Right renal cortex interstitium (tissue), 3 donors: ENCODE results near the gene NSMCE1. TPM values are rescaled to one million over a fixed set of nuclear protein-coding genes. Genes with fewer than 3 reads are reported as not detected.

Experiments
- DNase-seq, 3 donors: peaks; one replicate each; pipeline ENCODE4 v3.0.0-alpha.2; 2013; ENCODE audit warnings: low read depth in 3 of 3, low spot score in 2 of 3
- polyA plus RNA-seq, 3 donors: library from polyadenylated mRNA; unstranded; fragments of 120-200 nt; gene quantifications; one replicate each; pipeline ENCODE4 v1.2.1, GENCODE V29; 2013; ENCODE audit not compliant: insufficient read length in 3 of 3

The NSMCE1 gene, protein sequence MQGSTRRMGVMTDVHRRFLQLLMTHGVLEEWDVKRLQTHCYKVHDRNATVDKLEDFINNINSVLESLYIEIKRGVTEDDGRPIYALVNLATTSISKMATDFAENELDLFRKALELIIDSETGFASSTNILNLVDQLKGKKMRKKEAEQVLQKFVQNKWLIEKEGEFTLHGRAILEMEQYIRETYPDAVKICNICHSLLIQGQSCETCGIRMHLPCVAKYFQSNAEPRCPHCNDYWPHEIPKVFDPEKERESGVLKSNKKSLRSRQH
- polyA plus RNA-seq: 10 to 100 TPM; 83.3 to 97.9 (median 94.8) TPM

DNA sequence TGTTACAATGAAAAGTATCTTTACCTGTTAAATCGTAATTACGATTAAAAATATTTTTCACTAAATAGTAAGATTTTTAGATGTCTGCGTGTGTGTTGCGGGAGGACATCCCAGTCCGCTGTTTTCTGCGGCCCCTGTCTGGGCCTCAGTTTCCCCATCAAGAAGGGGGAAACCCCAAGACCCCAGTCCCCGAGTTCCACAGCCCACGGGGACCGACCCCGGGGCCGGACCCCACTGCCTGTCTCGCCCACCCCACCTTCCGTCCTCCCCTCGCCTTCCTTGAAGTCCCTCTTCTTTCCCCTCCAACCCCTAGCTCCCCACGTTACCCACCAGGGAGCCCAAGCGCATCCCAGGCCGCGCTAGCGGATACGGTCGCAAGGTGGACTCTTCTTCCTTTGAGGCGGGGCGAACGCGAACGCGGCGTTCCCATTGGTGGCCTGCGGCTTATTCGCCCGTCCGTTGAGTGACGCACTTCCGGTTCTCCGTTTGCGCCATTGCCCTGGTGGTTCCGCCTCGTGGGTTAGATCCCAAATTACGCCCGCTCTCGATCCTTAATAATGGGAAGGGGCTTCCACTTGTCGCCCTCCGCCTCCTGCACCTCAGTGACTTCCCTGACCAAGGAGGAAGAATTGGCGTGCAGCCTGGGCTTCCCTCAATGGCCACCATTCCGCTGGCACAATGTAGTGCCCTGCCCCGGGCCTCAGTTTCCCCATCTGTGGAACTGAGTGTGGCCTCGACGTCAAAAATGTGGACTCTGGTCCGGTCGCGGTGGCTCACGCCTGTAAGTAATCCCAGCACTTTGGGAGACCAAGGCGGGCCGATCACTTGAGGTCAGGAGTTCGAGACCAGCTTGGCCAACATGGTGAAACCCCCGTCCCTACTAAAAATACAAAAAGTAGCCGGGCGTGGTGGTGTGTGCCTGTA lies at the start of gene NSMCE1:
NSMCE1 (minus strand) TSS at position 397 of the 924 bp plus-strand sequence. CDS start 11,202 bp downstream, outside the sequence.
- DNase-seq: peak; percentile 91 to 95 (median 91)

DNA sequence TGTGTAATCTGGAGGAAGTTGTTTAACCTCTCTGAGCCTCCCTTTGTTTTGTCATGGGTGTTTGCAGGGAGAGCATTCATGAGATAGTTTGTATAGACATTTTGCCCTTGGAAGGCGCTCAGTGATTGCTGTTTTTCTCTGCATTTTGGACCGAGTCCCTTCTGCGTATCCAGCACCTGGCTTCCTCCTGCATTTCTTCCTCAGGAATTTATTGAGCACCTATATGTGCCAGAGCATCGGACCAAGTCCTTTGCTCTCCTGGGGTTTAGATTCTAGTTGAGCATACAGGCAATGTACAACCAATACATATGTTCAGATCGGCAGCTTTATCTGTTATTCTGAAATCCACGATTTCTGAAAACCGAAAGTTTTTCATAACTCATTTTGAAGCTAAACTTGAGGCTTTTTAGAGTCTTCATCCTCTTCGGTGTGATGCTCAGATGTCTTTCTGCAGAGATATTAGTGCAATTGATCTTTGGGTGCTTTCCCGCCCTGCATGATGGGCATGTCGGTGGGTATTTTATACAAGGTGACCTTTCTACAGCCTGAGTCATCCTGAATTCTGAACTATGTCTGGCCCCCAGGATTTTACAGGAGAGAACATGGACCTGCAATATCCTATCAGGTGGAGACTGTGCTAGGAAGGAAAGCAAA lies 49.3 kb upstream of the NSMCE1 start:
- DNase-seq: no peak

DNA sequence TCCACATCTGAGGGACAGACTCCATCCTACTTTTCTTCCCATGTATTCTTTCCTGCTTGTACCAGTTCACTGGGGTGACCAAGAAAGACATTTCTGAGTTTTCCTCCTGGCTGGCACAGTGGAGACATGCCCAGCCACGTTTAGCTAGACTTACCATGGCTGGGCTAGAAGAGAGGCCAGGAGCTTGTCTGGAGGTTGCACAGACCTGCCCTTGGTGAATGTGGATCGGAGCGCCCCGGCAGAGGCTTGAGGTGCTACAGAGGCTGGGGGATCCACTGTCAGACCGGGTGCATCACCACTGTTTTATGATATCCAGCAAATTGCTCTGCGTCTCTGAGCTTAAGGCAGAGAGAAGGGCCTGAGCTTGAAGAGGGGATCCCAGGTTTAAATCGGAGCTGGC lies 48.7 kb upstream of the NSMCE1 start:
- DNase-seq: no peak

DNA sequence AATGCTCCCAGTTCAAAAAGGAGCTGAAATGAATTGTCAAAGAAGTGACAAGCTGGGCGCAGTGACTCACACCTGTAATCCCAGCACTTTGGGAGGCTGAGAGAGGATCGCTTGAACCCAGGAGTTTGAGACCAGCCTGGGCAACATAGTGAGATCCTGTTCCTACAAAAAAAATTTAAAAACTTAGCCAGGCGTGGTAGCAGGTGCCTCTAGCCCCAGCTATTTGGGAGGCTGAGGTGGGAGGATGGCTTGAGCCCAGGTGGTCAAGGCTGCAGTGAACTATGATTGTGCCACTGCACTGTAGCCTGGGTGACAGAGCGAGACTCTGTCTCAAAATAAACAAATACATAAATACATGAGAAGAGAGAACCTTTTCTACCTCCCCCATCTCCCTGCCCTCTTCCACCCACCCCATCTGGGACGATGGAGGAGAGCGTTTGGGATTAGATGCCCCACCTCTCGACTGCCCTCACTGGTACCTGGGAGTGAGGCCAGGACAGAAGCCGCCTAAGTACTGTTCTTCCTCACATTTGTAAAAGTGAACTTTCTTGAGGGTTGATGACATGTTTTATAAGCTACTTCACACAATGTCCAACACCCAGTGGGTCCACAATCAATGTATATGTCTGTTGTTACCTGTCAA lies 47.6 kb upstream of the NSMCE1 start:
- no peak for DNase-seq

DNA sequence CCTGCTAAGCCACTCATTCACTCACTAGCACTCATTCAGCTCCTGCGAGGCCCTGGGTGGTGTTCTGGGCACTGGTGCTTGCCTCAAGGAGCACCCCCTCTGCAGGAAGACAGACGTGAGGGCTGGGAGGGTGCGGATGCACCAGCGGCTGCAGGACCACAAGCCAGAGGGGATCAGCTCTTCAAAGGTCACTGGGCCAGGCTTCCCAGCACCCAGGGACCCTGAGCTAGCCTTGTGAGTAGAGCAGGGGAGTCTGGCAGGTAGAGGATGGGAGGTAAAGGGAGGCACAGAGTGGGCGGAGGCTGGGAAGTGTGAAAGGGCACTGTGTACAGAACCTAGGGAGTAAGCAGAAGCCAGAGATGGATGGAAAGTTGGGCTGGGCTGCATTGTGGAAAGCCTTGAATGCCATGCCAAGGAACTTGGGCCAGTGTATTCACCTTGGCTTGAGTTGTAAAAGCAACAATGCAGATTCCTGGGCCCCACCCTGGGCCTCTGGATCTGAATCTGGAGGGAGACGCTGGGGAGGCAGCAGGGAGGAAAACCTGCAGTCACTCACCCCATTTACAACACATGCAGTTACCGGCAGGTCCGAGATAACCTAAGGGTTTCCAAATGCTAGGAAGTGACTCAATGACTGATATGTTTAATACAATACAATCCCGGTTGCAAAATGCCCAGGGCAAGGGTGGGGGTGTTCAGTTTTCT lies 46.9 kb upstream of the NSMCE1 start:
- DNase-seq: no peak

DNA sequence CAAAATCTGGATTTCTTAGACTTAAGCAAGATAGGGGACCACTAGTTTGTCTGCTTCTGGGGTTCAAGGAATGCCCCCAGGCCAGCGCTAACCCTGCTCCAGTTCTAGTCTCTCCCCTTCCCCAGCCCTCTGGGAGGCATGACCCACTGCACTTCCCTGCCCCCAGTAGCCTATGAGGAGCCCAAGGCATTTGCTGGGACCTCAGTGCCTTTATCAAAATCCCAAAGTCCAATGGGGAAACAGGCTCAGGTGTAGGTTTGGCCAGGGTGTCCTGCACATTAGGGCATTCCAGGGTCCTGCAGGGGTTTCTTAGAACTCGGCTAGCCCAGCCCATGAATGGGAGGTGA lies 46.4 kb upstream of the NSMCE1 start:
- no peak for DNase-seq

DNA sequence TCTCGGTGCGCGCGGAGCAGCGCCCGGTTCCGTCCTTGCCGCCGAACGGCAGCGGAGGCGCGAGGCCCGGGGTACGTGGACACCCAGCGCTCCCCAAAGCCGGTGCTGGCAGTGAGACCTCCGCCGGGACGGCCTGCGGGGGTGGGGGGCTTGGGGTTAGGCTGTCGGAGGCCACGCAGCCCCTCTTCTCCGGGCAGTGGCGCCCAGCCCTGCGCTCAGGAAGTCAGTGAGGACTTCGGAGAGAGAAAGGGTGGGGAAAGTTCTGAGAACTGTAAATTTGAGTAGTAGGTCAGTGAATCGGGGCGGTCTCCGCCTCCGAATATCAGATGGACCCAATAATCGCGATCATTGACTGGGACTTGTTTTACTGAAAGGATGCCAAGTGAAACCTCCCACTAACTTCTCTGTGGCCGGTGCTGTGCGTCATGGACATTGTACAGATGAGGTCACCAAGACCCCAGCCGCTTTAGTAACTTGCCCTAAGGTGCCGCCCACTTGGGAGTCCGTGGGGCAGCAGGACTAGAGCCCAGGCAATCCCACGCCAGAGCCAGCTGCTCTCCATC lies 45.7 kb upstream of the NSMCE1 start:
- DNase-seq: no peak

DNA sequence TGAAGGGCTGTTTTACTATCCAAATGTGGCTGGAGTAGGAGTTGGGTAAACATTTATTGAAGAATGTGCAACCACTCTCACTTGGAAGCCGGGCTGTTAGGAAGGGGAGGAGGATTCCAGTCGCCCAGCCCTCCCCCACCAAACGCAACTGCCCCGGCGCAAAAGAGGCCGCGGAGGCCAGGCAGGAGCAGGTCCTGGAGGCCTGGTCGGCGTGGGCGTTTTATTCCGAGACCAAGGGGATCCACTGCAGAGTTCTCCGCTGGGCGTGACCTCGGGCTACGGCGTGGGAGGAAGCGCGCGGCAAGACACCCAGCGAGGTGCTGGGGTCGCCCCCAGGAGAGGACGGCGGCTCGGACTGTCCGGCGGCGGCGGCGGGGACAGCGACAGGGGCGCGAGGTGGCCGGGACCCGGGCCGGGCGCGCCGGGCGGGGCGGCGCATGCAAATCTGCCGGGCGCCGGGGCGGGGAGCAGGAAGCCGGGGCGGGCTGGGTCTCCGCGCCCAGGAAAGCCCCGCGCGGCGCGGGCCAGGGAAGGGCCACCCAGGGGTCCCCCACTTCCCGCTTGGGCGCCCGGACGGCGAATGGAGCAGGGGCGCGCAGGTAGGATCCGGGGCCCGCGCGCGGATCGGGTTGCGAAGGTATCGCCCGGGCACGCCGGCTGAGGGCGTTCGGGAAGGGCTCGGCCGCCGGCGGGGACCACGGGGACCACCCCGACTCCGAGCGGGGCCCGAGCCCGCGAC lies 45.0 kb upstream of the NSMCE1 start, which contains the start of gene IL4R:
IL4R (plus strand) TSS at position 553 of the 739 bp plus-strand sequence. CDS start 26,230 bp downstream, outside the sequence.
- peak in 1 of 3 donors; percentile 32 for DNase-seq

DNA sequence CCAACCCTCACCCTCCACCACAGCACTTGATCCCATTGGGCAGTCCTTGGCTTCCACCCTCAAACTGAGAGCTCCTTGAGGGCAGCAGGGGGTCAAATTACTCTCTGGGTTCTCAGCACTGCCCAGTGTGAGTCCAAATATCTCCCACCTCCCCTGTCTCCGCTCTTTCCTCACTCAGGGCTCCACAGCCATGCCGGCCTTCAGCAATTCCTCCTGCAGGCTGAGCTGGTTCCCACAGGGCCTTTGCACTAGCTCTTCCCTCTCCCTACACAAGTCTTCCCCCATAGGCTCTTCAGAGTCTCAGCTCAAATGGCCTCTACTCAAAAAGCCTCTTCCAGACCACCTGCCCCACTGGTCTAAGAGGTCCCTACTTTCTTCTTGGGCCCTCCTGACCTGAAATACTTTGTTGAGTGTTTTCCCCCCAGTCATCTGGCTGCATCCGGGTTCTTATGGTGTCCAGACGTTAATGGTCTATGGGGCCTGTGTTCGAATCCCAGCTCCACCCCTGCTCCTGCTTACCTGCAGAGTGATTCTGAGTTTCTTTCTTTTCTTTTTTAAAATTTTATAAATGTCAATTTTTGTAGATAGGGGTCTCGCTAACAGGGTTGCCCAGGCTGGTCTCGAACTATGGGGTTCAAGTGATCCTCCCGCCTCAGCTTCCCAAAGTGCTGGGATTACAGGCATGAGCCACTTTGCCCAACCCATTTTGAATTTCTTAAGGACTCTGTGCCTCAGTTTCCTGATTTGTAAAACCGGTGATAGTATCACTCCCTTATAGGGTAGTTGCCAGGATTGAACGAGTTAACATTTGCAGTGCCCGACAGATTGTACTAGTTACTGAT lies 44.2 kb upstream of the NSMCE1 start:
- no peak for DNase-seq

DNA sequence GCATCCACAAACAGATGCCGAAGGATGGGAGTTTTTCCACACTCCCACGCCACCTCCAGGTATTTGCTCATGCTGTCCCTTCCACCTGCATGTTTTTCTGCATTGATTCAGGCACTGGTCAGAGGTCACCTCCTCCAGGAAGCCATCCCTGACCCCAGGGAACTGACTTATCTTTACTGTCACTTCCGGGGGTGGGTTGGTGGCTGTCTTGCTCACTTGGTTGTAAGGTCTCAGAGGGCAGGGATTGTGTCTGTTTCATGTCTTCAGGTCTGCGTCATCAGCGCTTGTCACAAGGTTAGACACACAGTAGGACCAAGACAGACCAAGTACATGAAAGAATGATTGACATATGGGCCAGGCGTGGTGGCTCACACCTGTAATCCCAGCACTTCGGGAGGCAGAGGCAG lies 43.3 kb upstream of the NSMCE1 start:
- DNase-seq: no peak

DNA sequence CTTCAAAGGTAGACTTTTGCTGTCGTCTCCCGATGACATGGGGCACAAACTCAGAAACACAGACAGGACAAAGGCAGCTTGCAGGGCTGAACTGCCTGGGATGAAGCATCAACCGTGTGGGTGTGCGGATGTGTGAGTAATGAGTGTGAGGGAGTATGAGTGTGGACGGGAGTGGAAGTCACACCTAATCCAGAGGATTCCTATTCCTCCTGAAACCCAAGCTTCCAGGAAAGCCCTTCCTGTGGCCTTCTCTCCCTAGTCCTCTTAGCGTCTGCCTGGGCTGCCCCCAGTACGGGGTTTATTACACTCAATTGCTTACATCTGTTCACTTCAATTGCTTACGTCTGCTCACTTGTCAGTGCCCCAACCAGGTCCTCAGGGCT lies 42.9 kb upstream of the NSMCE1 start:
- DNase-seq: no peak

DNA sequence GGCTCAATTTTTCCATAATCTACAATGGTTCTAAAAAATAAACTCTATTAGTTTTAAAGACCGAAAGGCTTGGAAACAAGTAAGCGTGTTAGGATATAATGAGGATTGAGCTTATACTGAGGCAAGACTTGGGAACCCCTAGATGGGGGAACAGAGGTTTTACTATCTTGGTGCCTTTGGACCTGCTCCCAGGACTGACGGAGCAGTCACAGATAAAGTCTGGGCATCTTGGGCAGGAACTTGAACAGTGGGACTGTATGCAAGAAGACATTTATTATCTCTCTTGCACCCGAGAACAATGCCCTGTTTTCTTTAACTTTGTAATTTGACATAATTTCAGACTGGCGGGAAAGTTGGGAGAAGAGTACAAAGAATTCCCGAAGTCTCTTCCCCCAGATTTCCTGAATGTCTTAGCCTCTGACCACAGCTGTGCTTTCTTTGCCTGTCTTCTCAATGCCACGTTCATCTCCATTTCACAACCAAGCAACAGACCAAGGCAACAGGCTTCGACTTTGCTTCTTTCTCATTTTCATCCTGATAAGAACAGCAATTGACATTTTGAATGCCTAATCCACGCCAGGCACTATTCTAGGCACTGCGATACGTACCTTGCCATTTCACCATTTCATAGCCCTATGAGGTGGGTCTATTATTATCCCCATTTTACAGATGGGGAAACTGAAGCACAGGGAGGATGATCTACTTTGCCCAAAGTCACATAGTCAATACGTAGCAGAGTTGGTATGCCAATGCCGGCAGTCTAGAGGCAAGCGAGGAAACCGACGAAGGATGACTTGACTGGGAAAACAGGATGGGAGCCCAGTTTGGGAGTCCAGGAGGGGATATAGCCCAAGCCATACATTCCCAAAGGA lies 42.2 kb upstream of the NSMCE1 start:
- DNase-seq: no peak

DNA sequence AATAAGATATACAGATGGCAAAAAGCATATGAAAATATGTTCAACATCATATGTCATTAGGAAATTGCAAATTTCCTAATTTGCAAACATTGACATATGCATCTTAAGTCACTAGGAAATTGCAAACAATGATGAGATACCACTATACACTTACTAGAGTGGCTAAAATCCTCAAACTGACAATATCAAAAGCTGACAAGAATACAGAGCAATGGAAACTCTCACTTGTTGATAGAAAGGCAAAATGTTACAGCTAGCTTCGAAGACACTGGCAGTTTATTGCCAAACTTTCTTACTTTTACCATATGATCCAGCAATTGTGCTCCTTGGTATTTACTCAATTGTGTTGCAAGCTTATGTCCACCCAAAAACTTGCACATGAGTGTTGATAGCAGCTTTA lies 40.2 kb upstream of the NSMCE1 start:
- DNase-seq: no peak

DNA sequence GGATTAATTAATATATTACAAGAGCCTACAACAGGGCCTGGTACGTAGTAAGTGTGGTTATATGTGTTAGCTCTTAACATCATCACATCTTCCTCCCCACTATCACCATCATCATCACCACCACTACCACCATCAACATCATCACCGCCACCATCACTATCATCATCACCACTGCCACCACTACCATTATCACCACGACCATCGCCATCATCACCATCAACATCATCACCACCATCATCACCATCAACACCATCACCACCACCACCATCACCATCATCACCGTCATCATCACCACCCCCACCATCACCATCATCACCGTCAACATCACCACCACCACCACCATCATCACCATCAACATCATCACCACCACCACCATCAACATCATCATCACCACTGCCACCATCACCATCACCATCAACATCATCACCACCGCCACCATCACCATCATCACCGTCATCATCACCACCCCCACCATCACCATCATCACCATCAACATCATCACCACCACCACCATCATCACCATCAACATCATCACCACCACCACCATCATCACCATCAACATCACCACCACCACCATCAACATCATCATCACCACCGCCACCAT lies 37.4 kb upstream of the NSMCE1 start:
- DNase-seq: no peak

DNA sequence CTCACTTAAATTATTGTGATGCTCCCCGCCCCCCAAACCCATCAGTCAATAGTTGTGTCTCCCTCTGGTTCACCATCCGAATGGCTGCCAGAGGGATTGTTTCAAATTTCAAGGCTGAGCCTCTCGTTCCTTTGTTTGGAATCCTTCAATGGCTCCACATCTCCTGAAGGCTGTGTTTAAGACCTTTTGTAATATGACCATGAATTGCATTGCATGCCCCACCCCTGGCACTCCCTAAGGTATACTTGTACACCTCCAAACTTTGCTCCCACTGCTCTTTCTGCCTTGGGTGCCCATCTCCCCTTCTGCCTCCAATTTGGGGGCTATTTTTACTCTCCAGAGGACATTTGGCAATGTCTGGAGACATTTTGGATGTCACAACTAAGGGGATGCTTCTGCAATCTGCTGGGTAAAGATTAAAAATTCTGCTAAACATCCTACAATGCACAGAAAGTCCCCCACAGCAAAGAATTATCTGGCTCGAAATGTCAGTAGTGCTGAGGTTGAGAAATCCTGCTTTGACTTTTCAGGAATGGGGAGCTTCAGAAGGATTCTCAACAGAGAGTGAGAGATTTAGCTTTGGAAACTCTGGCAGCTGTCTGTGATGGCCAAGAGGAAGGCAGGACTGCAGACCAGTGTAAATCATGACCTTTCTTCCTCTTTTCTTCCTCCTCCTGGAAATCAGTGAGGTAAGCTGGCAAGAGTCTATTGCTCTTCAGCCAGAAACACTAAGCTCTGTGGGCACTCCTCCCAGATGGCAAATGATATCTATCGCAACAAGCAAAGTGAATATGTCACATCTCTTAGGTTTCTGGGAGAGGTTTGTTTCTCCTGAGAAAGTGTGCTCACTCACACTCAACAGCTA lies 36.5 kb upstream of the NSMCE1 start:
- DNase-seq: no peak

DNA sequence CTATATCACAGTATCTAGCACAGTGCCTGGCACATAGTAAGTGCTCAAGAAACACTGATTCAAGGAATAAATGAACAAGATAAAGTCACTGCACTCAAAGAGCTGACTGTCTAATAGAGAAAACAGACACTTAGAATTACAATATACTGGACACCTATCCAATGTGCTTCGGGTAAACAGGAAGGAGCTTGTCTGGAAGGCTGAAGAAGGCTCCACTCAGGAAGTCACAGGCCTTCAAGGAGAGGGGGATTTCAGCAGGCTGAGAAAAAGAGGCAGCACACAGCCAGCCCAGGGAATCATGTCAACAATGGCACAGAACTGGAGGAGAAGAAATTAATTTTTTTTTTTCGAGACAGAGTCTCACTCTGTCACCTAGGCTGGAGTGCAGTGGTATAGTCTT lies 35.5 kb upstream of the NSMCE1 start:
- no peak for DNase-seq
